T47D (cell line): ENCODE results near the gene PDE9A.
"Not testable (repeated sequence)": the region's sequence is repeated elsewhere in the genome, so short reads cannot be mapped to it uniquely, and the experiment has no call there.

Experiments
- DNase-seq, 2 experiments: peaks; one replicate each; pipeline versions ENCODE4 v3.0.0 to v3.0.0-alpha.2; 2011 to 2012; ENCODE audit warnings: low read depth in 1 of 2, low spot score in 1 of 2
- JUND ChIP-seq: IDR thresholded peaks from 2 replicates; pipeline ENCODE4 v1.6.1; 2012; ENCODE audit warnings: low read depth
- in situ Hi-C: cut with HindIII; loops from 2 replicates; pipeline ENCODE4 v1.10.0; 2016; ENCODE audit warnings: low sequenced_read_pairs, low pct_unique_long_range_greater_than_20kb

The PDE9A gene

GRCh38 chr21:42702720-42703119 is 49.3 kb downstream of the PDE9A start:
- in situ Hi-C loops, result no loop called here
- no peak for DNase-seq
- TF ChIP-seq JUND, result no peak

DNA sequence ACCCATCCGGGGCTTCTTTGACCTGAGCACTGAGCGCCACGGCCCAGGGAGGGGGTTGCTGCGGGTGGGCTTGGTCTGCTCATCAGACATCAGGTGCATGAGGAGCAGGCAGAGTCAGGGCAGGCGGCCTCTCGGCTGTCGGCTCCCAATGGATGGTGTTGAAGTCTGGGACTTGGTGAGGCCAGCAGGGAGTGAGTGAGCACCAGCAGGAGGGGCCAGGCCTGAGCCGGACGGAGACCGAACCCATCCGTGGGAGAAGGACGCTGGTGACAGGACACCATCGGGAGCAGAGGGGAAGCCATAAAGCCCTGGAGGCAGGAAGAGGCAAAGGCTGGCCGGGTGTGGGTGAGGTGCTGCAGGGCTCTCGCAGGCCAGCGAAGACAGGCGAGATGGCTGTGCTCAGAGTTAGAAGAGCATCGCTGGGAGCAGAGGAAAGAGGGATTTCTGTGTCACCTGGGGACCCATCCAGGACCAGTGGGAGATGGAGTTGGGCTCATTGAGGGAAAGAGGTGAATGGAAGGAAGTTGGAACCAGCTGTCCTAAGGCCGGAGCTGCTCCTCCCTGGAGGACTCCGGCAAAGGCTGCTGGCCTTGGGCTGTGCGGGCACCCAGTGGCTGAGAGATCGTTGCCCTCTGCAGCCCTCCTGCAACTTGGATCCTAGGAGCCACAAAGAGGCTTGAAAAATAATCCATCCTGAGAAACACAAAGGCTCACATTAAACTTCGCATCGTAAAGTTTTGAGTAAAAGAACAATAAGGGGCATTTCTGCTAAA is 49.9 kb downstream of the PDE9A start:
- in situ Hi-C loops, result no loop called here
- TF ChIP-seq JUND, result no peak
- DNase-seq, result no peak

GRCh38 chr21:42703965-42704364 is 50.5 kb downstream of the PDE9A start:
- DNase-seq, result no peak

DNA sequence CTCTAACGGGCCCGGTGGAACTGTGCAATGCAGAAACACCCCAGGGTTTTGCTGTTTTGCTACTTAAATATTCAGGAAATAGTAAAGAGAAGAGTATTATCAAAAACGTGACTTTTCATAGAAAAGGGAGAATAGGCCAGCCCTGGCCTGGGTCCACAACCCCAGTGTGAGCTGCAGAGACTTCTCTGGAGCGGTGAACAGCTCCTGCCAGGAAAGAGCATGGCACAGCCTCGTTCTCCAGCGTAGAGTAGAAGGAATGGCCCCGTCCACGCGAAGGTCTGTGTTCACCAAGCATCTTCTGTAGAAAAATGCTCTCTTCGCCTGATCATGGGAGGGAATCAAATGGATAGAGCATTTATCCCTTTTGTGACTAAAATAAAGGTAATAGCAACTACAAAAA is 51.4 kb downstream of the PDE9A start:
- no peak for DNase-seq
- no peak for TF ChIP-seq JUND
- in situ Hi-C loops, result no loop called here

More at GRCh38 chr21:42703965-42704364, 50.5 kb downstream of the PDE9A start:
- TF ChIP-seq JUND, result no peak
- in situ Hi-C loops, result no loop called here

DNA sequence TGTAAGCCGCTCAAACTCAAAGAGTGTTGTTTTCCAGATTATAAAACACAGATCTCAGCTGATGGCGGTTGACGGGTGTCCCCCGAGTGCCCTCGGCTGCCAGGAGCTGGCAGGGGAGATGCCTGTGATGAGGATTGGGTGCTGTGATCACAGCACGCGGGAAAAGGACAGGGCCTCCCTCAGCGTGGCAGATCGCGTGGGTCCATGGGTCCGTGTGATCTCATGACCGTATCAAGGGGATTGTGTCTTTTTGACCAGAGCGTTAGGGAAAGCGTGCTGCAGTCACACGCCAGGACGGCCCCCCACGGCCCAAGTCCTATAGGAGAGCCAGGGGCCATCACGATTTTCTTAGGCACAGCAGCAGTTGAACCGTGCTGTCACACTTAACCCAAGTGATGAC is 51.9 kb downstream of the PDE9A start:
- no peak for TF ChIP-seq JUND
- in situ Hi-C loops, result no loop called here
- no peak for DNase-seq

GRCh38 chr21:42705746-42706374 is 52.4 kb downstream of the PDE9A start:
- no peak for TF ChIP-seq JUND
- in situ Hi-C loops, result no loop called here
- DNase-seq, result no peak

GRCh38 chr21:42706765-42707164 is 53.3 kb downstream of the PDE9A start:
- in situ Hi-C loops, result no loop called here
- no peak for DNase-seq
- no peak for TF ChIP-seq JUND

GRCh38 chr21:42707207-42707830 is 53.9 kb downstream of the PDE9A start:
- in situ Hi-C loops, result no loop called here
- no peak for DNase-seq

GRCh38 chr21:42708107-42708506 is 54.7 kb downstream of the PDE9A start:
- TF ChIP-seq JUND, result no peak
- DNase-seq, result no peak
- in situ Hi-C loops, result no loop called here

More at GRCh38 chr21:42707207-42707830, 53.9 kb downstream of the PDE9A start:
- no peak for TF ChIP-seq JUND

DNA sequence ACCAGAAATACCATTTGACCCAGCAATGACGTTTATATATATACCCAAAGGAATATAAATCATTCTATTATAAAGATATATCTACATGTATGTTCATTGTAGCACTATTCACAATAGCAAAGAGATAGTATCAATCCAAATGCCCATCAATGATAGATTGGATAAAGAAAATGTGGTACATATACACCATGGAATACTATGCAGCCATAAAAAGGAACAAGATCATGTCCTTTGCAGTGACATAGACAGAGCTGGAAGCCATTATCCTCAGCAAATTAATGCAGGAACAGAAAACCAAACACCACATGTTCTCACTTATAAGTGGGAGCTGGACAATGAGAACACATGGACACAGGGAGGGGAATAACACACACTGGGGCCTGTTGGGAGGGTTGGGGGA is 55.5 kb downstream of the PDE9A start:
- in situ Hi-C loops, DNase-seq: not testable (repeated sequence)

DNA sequence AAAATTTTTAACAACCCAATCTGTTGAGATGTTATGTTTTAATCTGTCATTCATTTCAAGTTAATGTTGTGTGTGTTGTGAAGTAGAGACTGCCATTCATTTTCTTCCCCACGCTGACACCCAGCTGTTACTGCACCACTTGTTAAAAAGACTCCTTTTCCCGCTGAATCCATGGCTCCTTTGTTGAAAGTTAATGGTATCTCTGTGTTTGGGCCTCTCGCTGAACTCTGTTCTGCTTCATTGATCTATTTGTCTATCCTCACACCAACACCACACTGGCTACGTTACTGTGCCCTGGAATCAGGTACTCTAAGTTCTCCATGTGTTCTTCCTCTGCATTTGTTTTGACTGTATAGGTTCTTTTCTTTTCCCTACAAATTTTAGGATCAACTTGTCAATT is 58.2 kb downstream of the PDE9A start:
- in situ Hi-C loops, result no loop called here
- no peak for DNase-seq
- no peak for TF ChIP-seq JUND

- in situ Hi-C loops, DNase-seq: not testable (repeated sequence)
Measured at GRCh38 chr21:42715427-42715826, 62.0 kb downstream of the PDE9A start.

GRCh38 chr21:42716074-42716473 is 62.7 kb downstream of the PDE9A start:
- TF ChIP-seq JUND, result no peak
- no peak for DNase-seq
- in situ Hi-C loops, result no loop called here

GRCh38 chr21:42720484-42720883 is 67.1 kb downstream of the PDE9A start:
- DNase-seq, in situ Hi-C loops: not testable (repeated sequence)
